H1 (cell line): Measurements from ENCODE around the gene SLC39A10. TPM values are rescaled to one million over a fixed set of nuclear protein-coding genes. Genes with fewer than 3 reads are reported as not detected.

ENCODE experiments used
- CTCF ChIA-PET: fragments of 300-600 bp; sonication (Branson Sonifier 250); formaldehyde crosslinking; loops from one replicate; lab custom pipeline; 2021; ENCODE audit not compliant: partially characterized antibody; lab: Charles Lee
- POLR2A ChIA-PET: fragments of 300-600 bp; sonication (Branson Sonifier 250); formaldehyde crosslinking; loops from one replicate; lab custom pipeline; 2021; ENCODE audit warnings: inconsistent platforms; ENCODE audit not compliant: partially characterized antibody; lab: Charles Lee
- DNase-seq, 2 experiments: peaks; one replicate each; pipeline versions ENCODE4 v3.0.0 to v3.0.0-alpha.2; 2010 to 2022; ENCODE audit warnings: low spot score in 2 of 2, low read depth in 1 of 2, mixed read lengths in 1 of 2
- FAIRE-seq: peaks from 2 replicates; lab custom pipeline; 2011; peaks lifted over from hg19 to GRCh38; lab: Jason Lieb, UNC
- H2AFZ ChIP-seq: 2 replicates; pipeline ENCODE4 v1.8.1; 2012; ENCODE audit warnings: low read length, inconsistent platforms
- H2AK5ac ChIP-seq: 2 replicates; pipeline ENCODE4 v1.6.1; 2013; ENCODE audit warnings: low read depth, low read length
- H2BK120ac ChIP-seq: replicated peaks from 2 replicates; pipeline ENCODE3; 2013; ENCODE audit warnings: low read depth, low read length, inconsistent platforms
- H2BK12ac ChIP-seq: 2 replicates; pipeline ENCODE4 v1.6.1; 2013; ENCODE audit warnings: low read depth, low read length
- H2BK15ac ChIP-seq: 2 replicates; pipeline ENCODE4 v1.6.1; 2013; ENCODE audit warnings: low read length
- H2BK20ac ChIP-seq: 2 replicates; pipeline ENCODE4 v1.6.1; 2013; ENCODE audit warnings: low read length
- H2BK5ac ChIP-seq: 2 replicates; pipeline ENCODE4 v1.6.1; 2013; ENCODE audit warnings: low read depth, low read length
- H3K14ac ChIP-seq: 2 replicates; pipeline ENCODE4 v1.6.1; 2013; ENCODE audit warnings: inconsistent platforms; ENCODE audit not compliant: insufficient read length
- H3K18ac ChIP-seq: 2 replicates; pipeline ENCODE4 v1.6.1; 2013; ENCODE audit warnings: low read length; ENCODE audit errors: extremely low read depth
- H3K23ac ChIP-seq: 2 replicates; pipeline ENCODE4 v1.6.1; 2013; ENCODE audit warnings: inconsistent platforms; ENCODE audit not compliant: insufficient read length
- H3K23me2 ChIP-seq: 2 replicates; pipeline ENCODE4 v1.6.1; 2013; ENCODE audit warnings: low read depth, low read length
- H3K27ac ChIP-seq: 2 replicates; pipeline ENCODE4 v1.6.1; 2011; ENCODE audit warnings: low read depth, low read length, inconsistent platforms
- H3K27me3 ChIP-seq, 4 experiments: replicated peaks in 1 of 4; 1 replicate in 1 of 4; 2 replicates in 3 of 4; pipeline versions ENCODE4 v1.6.1 to v1.8.1; 2011 to 2013; ENCODE audit warnings: low read length in 3 of 4, mild to moderate bottlenecking in 3 of 4, inconsistent platforms in 2 of 4, mixed read lengths in 2 of 4, moderate library complexity in 1 of 4; ENCODE audit not compliant: control insufficient read depth in 3 of 4, insufficient read depth in 3 of 4; ENCODE audit errors: extremely low read depth in 1 of 4
- H3K36me3 ChIP-seq, 4 experiments: 2 replicates each; pipeline versions ENCODE4 v1.6.1 to v1.8.1; 2011 to 2013; ENCODE audit warnings: mild to moderate bottlenecking in 4 of 4, low read length in 3 of 4, moderate library complexity in 2 of 4, control low read depth in 1 of 4, inconsistent platforms in 1 of 4; ENCODE audit not compliant: insufficient read depth in 4 of 4, control insufficient read depth in 2 of 4
- H3K4ac ChIP-seq: replicated peaks from 2 replicates; pipeline ENCODE3; 2013; ENCODE audit warnings: low read length, low read depth, mixed read lengths, inconsistent platforms; ENCODE audit not compliant: insufficient read length
- H3K4me1 ChIP-seq, 4 experiments: replicated peaks in 1 of 4; 1 replicate in 1 of 4; 2 replicates in 3 of 4; pipeline versions ENCODE4 v1.6.1 to v1.8.1; 2011 to 2013; ENCODE audit warnings: low read length in 3 of 4, inconsistent platforms in 2 of 4, mixed read lengths in 1 of 4; ENCODE audit not compliant: insufficient read depth in 4 of 4, control insufficient read depth in 3 of 4
- H3K4me2 ChIP-seq, 2 experiments: 2 replicates each; pipeline versions ENCODE4 v1.6.1 to v1.8.1; 2011 to 2013; ENCODE audit warnings: low read depth in 2 of 2, low read length in 2 of 2, control low read depth in 1 of 2, inconsistent platforms in 1 of 2, mild to moderate bottlenecking in 1 of 2; ENCODE audit not compliant: insufficient read depth in 1 of 2
- H3K4me3 ChIP-seq, 4 experiments: fragments of 200-600, 300-600 bp in 1 of 4; sonication (generic), shearing (Covaris generic), sonication (Bioruptor Twin) in 1 of 4; 2 replicates each; pipeline versions ENCODE4 v1.5.1 to v1.8.1; 2011 to 2016; ENCODE audit warnings: low read length in 4 of 4, low read depth in 3 of 4, control low read depth in 2 of 4, inconsistent platforms in 2 of 4, mild to moderate bottlenecking in 2 of 4, mixed read lengths in 1 of 4, moderate library complexity in 1 of 4; ENCODE audit not compliant: insufficient read depth in 2 of 4; ENCODE audit errors: extremely low read depth in 1 of 4
- H3K56ac ChIP-seq: replicated peaks from 2 replicates; pipeline ENCODE3; 2013; ENCODE audit warnings: low read depth, mild to moderate bottlenecking, mixed read lengths, low read length, inconsistent platforms; ENCODE audit not compliant: insufficient read length
- H3K79me1 ChIP-seq: 2 replicates; pipeline ENCODE4 v1.6.1; 2013; ENCODE audit warnings: low read depth, low read length, control low read depth
- H3K79me2 ChIP-seq, 2 experiments: 2 replicates each; pipeline versions ENCODE4 v1.6.1 to v1.8.1; 2012 to 2013; ENCODE audit warnings: low read length in 2 of 2, mild to moderate bottlenecking in 2 of 2, inconsistent platforms in 1 of 2; ENCODE audit not compliant: insufficient read depth in 2 of 2, control insufficient read depth in 1 of 2
- H3K9ac ChIP-seq, 4 experiments: replicated peaks in 1 of 4; 1 replicate in 1 of 4; 2 replicates in 3 of 4; pipeline versions ENCODE4 v1.6.1 to v1.8.1; 2011 to 2013; ENCODE audit warnings: low read depth in 3 of 4, low read length in 3 of 4, control low read depth in 2 of 4, mild to moderate bottlenecking in 2 of 4, moderate library complexity in 2 of 4, inconsistent platforms in 1 of 4; ENCODE audit errors: extremely low read depth in 1 of 4
- H3K9me3 ChIP-seq, 2 experiments: 2 replicates each; pipeline versions ENCODE4 v1.6.1 to v1.8.1; 2012 to 2013; ENCODE audit warnings: mild to moderate bottlenecking in 2 of 2, moderate library complexity in 2 of 2, control low read depth in 1 of 2, inconsistent platforms in 1 of 2, low read depth in 1 of 2, low read length in 1 of 2, mixed read lengths in 1 of 2; ENCODE audit not compliant: insufficient read depth in 2 of 2
- H4K20me1 ChIP-seq, 2 experiments: replicated peaks in 1 of 2; 2 replicates each; pipeline versions ENCODE3 to v1.8.1; 2011 to 2013; ENCODE audit warnings: inconsistent platforms in 2 of 2, low read length in 2 of 2, mild to moderate bottlenecking in 1 of 2; ENCODE audit not compliant: insufficient read depth in 2 of 2, control insufficient read depth in 1 of 2
- H4K5ac ChIP-seq: 2 replicates; pipeline ENCODE4 v1.6.1; 2013; ENCODE audit warnings: low read length, low read depth, mixed read lengths, inconsistent platforms; ENCODE audit not compliant: insufficient read length
- H4K8ac ChIP-seq: 2 replicates; pipeline ENCODE4 v1.8.0; 2013; ENCODE audit warnings: mild to moderate bottlenecking, moderate library complexity, low read length, inconsistent platforms; ENCODE audit not compliant: insufficient read depth; ENCODE audit errors: extremely low read depth
- H4K91ac ChIP-seq: replicated peaks from 2 replicates; pipeline ENCODE3; 2013; ENCODE audit warnings: low read length, mixed read lengths, inconsistent platforms; ENCODE audit not compliant: insufficient read length
- BACH1 ChIP-seq: IDR thresholded peaks from 2 replicates; pipeline ENCODE4 v1.6.1; 2012; ENCODE audit warnings: low read length, improper control_type of control experiment
- KDM1A ChIP-seq: fragments of 200-600, 300-600 bp; sonication (generic); IDR thresholded peaks from 2 replicates; pipeline ENCODE4 v1.7.1; 2016; ENCODE audit warnings: mild to moderate bottlenecking, low read length, borderline replicate concordance
- NANOG ChIP-seq: IDR thresholded peaks from 2 replicates; pipeline ENCODE4 v1.6.1; 2011; ENCODE audit warnings: low read length, low read depth, mild to moderate bottlenecking, inconsistent platforms; ENCODE audit not compliant: insufficient read depth, poor library complexity, severe bottlenecking
- RAD21 ChIP-seq, 2 experiments: IDR thresholded peaks in 1 of 2; conservative IDR thresholded peaks in 1 of 2; 2 replicates each; pipeline ENCODE4 v1.6.1; 2011; ENCODE audit warnings: low read depth in 2 of 2, low read length in 2 of 2, improper control_type of control experiment in 1 of 2, inconsistent platforms in 1 of 2, mild to moderate bottlenecking in 1 of 2, moderate library complexity in 1 of 2
- SIX5 ChIP-seq: IDR thresholded peaks from 2 replicates; pipeline ENCODE4 v1.6.1; 2011; ENCODE audit warnings: mild to moderate bottlenecking, low read depth, low read length
- SP1 ChIP-seq: IDR thresholded peaks from 2 replicates; pipeline ENCODE4 v1.6.1; 2011; ENCODE audit warnings: low read depth, low read length
- SP2 ChIP-seq: IDR thresholded peaks from 2 replicates; pipeline ENCODE4 v1.6.1; 2012; ENCODE audit warnings: mild to moderate bottlenecking, low read length, inconsistent platforms
- SRF ChIP-seq: IDR thresholded peaks from 2 replicates; pipeline ENCODE4 v1.6.1; 2011; ENCODE audit warnings: mild to moderate bottlenecking, low read depth, low read length, moderate library complexity
- SUZ12 ChIP-seq: fragments of 200-600 bp; sonication (generic); IDR thresholded peaks from 2 replicates; pipeline ENCODE4 v1.6.1; 2012; ENCODE audit warnings: mild to moderate bottlenecking, inconsistent platforms, low read length, moderate library complexity, mixed read lengths
- TEAD4 ChIP-seq: IDR thresholded peaks from 2 replicates; pipeline ENCODE4 v1.6.1; 2012; ENCODE audit warnings: low read depth, low read length, inconsistent platforms, mixed read lengths
- USF2 ChIP-seq: IDR thresholded peaks from 2 replicates; pipeline ENCODE4 v1.6.1; 2011; ENCODE audit warnings: low read length, improper control_type of control experiment
- ZNF274 ChIP-seq: IDR thresholded peaks from 2 replicates; pipeline ENCODE4 v1.7.0; 2012; ENCODE audit warnings: low read length, borderline replicate concordance; ENCODE audit errors: extremely low read depth
- WGBS, 2 experiments: shearing (Covaris generic) in 1 of 2; methylation state at CpG; one replicate each; pipeline versions ENCODE4 v1.1.6 to v1.1.7; 2013 to 2015; ENCODE audit warnings: low lambda C conversion rate in 2 of 2, mixed read lengths in 2 of 2, inconsistent platforms in 1 of 2, low coverage in 1 of 2, missing lambda C conversion rate in 1 of 2; ENCODE audit not compliant: insufficient replicate concordance in 2 of 2, insufficient coverage in 1 of 2, insufficient read length in 1 of 2; ENCODE audit errors: extremely low coverage in 1 of 2, missing lambda C conversion rate in 1 of 2; 5-methylcytosine and 5-hydroxymethylcytosine counted together
- polyA plus RNA-seq, 7 experiments: library from polyadenylated mRNA; depleted of rRNA in 3 of 7; stranded (reverse) in 5 of 7; unstranded in 2 of 7; fragments of >200 nt in 5 of 7; fragments of 200-250 nt in 2 of 7; gene quantifications; 1 replicate in 5 of 7; 2 replicates in 1 of 7; 4 replicates in 1 of 7; pipeline versions ENCODE4 v1.2.1 to v1.2.3, GENCODE V29; 2011 to 2013; ENCODE audit warnings: missing spikeins in 2 of 7, mixed read lengths in 2 of 7
- total RNA-seq: library from RNA; stranded (reverse); fragmentation: NEBNext Ultra II Directional; extraction: Animal tissue kit (Norgen Biotek cat#: 25700); gene quantifications from 2 replicates; pipeline ENCODE4 v1.2.1, GENCODE V29; 2021
- TF ChIP-seq, protein P1 (sequence below): IDR thresholded peaks from 2 replicates; pipeline ENCODE4 v1.6.1; 2011; ENCODE audit warnings: low read depth, mild to moderate bottlenecking, low read length; ENCODE audit not compliant: insufficient read depth

Gene SLC39A10
- total and polyA plus RNA-seq, 2 of the 8 experiments (the other 6 are each of a cell fraction or from before 2014, with no cell fraction given) = 68.1 to 234 TPM

DNA sequence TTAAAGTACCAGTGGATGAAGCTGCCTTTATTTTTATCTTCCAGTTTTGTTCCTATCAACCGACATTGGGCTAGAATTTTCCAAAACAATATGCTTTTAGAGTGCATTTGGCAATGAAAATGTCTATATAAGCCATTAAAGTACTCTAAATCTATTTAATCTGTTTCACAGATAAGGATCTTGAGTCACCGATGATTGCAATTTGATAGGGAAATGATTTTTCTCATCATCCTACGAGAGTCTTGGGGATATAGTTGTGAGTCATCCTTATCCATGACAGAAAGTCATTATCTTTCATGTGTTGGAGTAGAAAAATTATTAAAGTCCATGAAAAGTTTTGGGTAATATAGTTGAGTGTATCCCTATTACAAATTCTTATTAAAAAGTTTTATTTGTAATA lies 26.1 kb downstream of the SLC39A10 start:
- ChIA-PET POLR2A (no interaction called here), CTCF (no interaction called here)
- no peak overlapping the region for H4K91ac ChIP-seq
- H3K56ac ChIP-seq = no peak overlapping the region
- peaks cover 0 to 7% (median under 1%) of the 10 kb centered on the region in 4 experiments; a peak in 1 of 7 replicates for H3K4me1 ChIP-seq
- H3K18ac ChIP-seq = no peak overlapping the region
- no peak overlapping the region for H3K4me3 ChIP-seq
- H2AK5ac ChIP-seq = no peak overlapping the region
- no peak overlapping the region for H3K27ac ChIP-seq
- no peaks in the 10 kb centered on the region for H3K9me3 ChIP-seq
- peaks cover 3 to 23% (median 8%) of the 10 kb centered on the region in 4 experiments; a peak in 7 of 8 replicates for H3K36me3 ChIP-seq
- peaks cover 3% of the 10 kb centered on the region in 2 experiments for H4K20me1 ChIP-seq
- no peak overlapping the region for H2BK120ac ChIP-seq
- H3K23ac ChIP-seq = no peak overlapping the region
- H2BK12ac ChIP-seq = no peak overlapping the region
- no peak overlapping the region for H3K4ac ChIP-seq
- no peak overlapping the region for H3K4me2 ChIP-seq
- no peak overlapping the region for H2BK20ac ChIP-seq
- no peaks in the 10 kb centered on the region; the same call in 1 of the 2 replicates for H3K79me1 ChIP-seq
- DNase-seq (no peak), FAIRE-seq (no peak)
- H2BK15ac ChIP-seq = no peak overlapping the region
- H2AFZ ChIP-seq = no peak overlapping the region
- H4K5ac ChIP-seq = no peak overlapping the region
- H2BK5ac ChIP-seq = no peak overlapping the region
- no peak overlapping the region for H3K9ac ChIP-seq
- no peak overlapping the region for H4K8ac ChIP-seq
- 86% methylated on average over 3 of the region's 3 CpGs; no CpG with 5 or more reads in 1 of the 2 experiments for WGBS, 2 experiments
- no peaks in the 10 kb centered on the region for H3K23me2 ChIP-seq
- H3K14ac ChIP-seq = no peak overlapping the region
- peaks cover 0 to 1% (median 0%) of the 10 kb centered on the region in 4 experiments; a peak in 1 of 7 replicates for H3K27me3 ChIP-seq
- H3K79me2 ChIP-seq = peaks cover 0 to 81% of the 10 kb centered on the region in 2 experiments; a peak in 3 of 4 replicates
- TF ChIP-seq NANOG (no peak), RAD21 (IDR thresholded peaks at IDR 0.05 in 1 of 2, conservative IDR thresholded peaks at IDR 0.05 in 1 of 2; ENCODE audit: low read depth in 2 of 2, low read length in 2 of 2) (no peak), SIX5 (no peak), SP1 (no peak), KDM1A (no peak), SUZ12 (no peak), USF2 (no peak), ZNF274 (no peak), TEAD4 (no peak), SP2 (no peak), BACH1 (no peak), SRF (no peak)
- TF ChIP-seq, protein P1, sequence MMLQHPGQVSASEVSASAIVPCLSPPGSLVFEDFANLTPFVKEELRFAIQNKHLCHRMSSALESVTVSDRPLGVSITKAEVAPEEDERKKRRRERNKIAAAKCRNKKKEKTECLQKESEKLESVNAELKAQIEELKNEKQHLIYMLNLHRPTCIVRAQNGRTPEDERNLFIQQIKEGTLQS = no peak
